K562 (cell line): ENCODE measurements around the gene PRSS53. TPM values are rescaled to one million over a fixed set of nuclear protein-coding genes. Genes with fewer than 3 reads are reported as not detected.

Experiments used
- ATAC-seq: fragments of 200-7000 bp; cut with Tn5 transposase; 3 replicates; pipeline ENCODE4 v1.9.1; 2020; ENCODE audit warnings: moderate library complexity
- BruUV-seq: library from RNA; stranded (reverse); fragments of 400-500 nt; replicated peaks from 2 replicates; lab custom pipeline; 2021; lab: Mats Ljungman, UMichigan
- CTCF ChIA-PET: fragments of 300-600 bp; formaldehyde crosslinking; extraction: SDS; loops from one replicate; lab custom pipeline; 2021; ENCODE audit warnings: low intra/inter-chr PET ratio; lab: Yijun Ruan, JAX
- POLR2A ChIA-PET: fragments of 300-600, 350-650 bp; sonication (Branson Sonifier 250); formaldehyde crosslinking; extraction: SDS; loops from one replicate; lab custom pipeline; 2021; ENCODE audit warnings: antibody characterized with exemption, inconsistent platforms; lab: Yijun Ruan, JAX
- DNase-seq, 4 experiments: peaks; one replicate each; pipeline versions ENCODE4 v3.0.0 to v3.0.0-alpha.2; 2011 to 2018; ENCODE audit warnings: low spot score in 3 of 4, mixed read lengths in 3 of 4; ENCODE audit errors: extremely low read depth in 1 of 4
- FAIRE-seq: peaks from 2 replicates; lab custom pipeline; 2011; peaks lifted over from hg19 to GRCh38; lab: Jason Lieb, UNC
- H2AFZ ChIP-seq: 2 replicates; pipeline ENCODE4 v1.6.0; 2011; ENCODE audit warnings: low read depth, low read length, control low read depth, inconsistent platforms
- H3K27ac ChIP-seq: fragments of 200-600 bp; 3 replicates; pipeline ENCODE4 v1.8.0; 2011; ENCODE audit warnings: low read depth, mild to moderate bottlenecking, control low read depth, inconsistent platforms, low read length, moderate library complexity, mixed read lengths; ENCODE audit errors: extremely low read depth
- H3K27me3 ChIP-seq, 2 experiments: fragments of 300-600 bp in 1 of 2; 2 replicates in 1 of 2; 3 replicates in 1 of 2; pipeline versions ENCODE4 v1.6.0 to v1.8.0; 2011; ENCODE audit warnings: inconsistent platforms in 2 of 2, low read length in 2 of 2, mild to moderate bottlenecking in 1 of 2, mixed read lengths in 1 of 2, moderate library complexity in 1 of 2; ENCODE audit not compliant: control insufficient read depth in 2 of 2, insufficient read depth in 2 of 2
- H3K36me3 ChIP-seq: fragments of 300-600 bp; 3 replicates; pipeline ENCODE4 v1.8.0; 2011; ENCODE audit warnings: mild to moderate bottlenecking, low read length, inconsistent platforms; ENCODE audit not compliant: control insufficient read depth, insufficient read depth
- H3K4me1 ChIP-seq, 2 experiments: fragments of 200-600 bp in 1 of 2; replicated peaks in 1 of 2; 2 replicates in 1 of 2; 3 replicates in 1 of 2; pipeline versions ENCODE4 v1.5.1 to v1.8.0; 2011; ENCODE audit warnings: inconsistent platforms in 2 of 2, low read length in 2 of 2, mild to moderate bottlenecking in 1 of 2, mixed read lengths in 1 of 2, moderate library complexity in 1 of 2; ENCODE audit not compliant: control insufficient read depth in 2 of 2, insufficient read depth in 2 of 2
- H3K4me2 ChIP-seq: 2 replicates; pipeline ENCODE4 v1.6.1; 2011; ENCODE audit warnings: low read length, control low read depth, inconsistent platforms, mixed read lengths; ENCODE audit not compliant: insufficient read depth
- H3K4me3 ChIP-seq: fragments of 200-600 bp; sonication (generic), shearing (Covaris generic); 2 replicates; pipeline ENCODE4 v1.5.1; 2016; ENCODE audit warnings: control low read depth, inconsistent platforms
- H3K79me2 ChIP-seq: fragments of 200-600 bp; 3 replicates; pipeline ENCODE4 v1.8.0; 2011; ENCODE audit warnings: low read length, inconsistent platforms; ENCODE audit not compliant: control insufficient read depth, insufficient read depth
- H3K9ac ChIP-seq, 2 experiments: 2 replicates each; pipeline versions ENCODE4 v1.6.0 to v1.6.1; 2011; ENCODE audit warnings: low read depth in 2 of 2, low read length in 2 of 2, control low read depth in 1 of 2, inconsistent platforms in 1 of 2, mild to moderate bottlenecking in 1 of 2, mixed read lengths in 1 of 2; ENCODE audit not compliant: insufficient read depth in 1 of 2
- H3K9me1 ChIP-seq: one replicate; pipeline ENCODE4 v1.6.0; 2011; ENCODE audit warnings: inconsistent platforms, mild to moderate bottlenecking, low read length, moderate library complexity; ENCODE audit not compliant: control insufficient read depth, insufficient read depth
- H3K9me3 ChIP-seq: replicated peaks from 2 replicates; pipeline ENCODE4 v1.5.1; 2011; ENCODE audit warnings: low read depth, low read length, inconsistent platforms; ENCODE audit not compliant: control insufficient read depth, insufficient read depth
- H4K20me1 ChIP-seq: replicated peaks from 2 replicates; pipeline ENCODE4 v1.6.1; 2011; ENCODE audit warnings: low read length, inconsistent platforms, mixed read lengths; ENCODE audit not compliant: control insufficient read depth, insufficient read depth
- CBFB ChIP-seq: sonication (generic); formaldehyde crosslinking; IDR thresholded peaks from 2 replicates; pipeline ENCODE4 v1.4.0; 2020; ENCODE audit warnings: mild to moderate bottlenecking, missing genetic modification reagents
- ID3 ChIP-seq, 2 experiments: fragments of 250-450 bp in 1 of 2; fragments of 450-650 bp in 1 of 2; sonication (Bioruptor Pico) in 1 of 2; IDR thresholded peaks; 2 replicates each; pipeline versions ENCODE4 v1.6.1 to v1.8.0; 2016 to 2021; ENCODE audit warnings: mild to moderate bottlenecking in 2 of 2, moderate library complexity in 2 of 2, missing compliant biosample characterization in 1 of 2, missing genetic modification characterization in 1 of 2
- NCOA2 ChIP-seq, 2 experiments: fragments of 450-650 bp; IDR thresholded peaks; 2 replicates each; pipeline ENCODE4 v1.6.1; 2018; ENCODE audit warnings: mild to moderate bottlenecking in 2 of 2, moderate library complexity in 1 of 2; ENCODE audit not compliant: partially characterized antibody in 2 of 2
- NFE2 ChIP-seq: IDR thresholded peaks from 2 replicates; pipeline ENCODE4 v1.6.1; 2014; ENCODE audit warnings: antibody characterized with exemption, low read depth
- POLR2A ChIP-seq: fragments of 450-650 bp; conservative IDR thresholded peaks from 2 replicates; pipeline ENCODE4 v1.6.1; 2016
- PRDM10 ChIP-seq: fragments of 450-650 bp; IDR thresholded peaks from 2 replicates; pipeline ENCODE4 v1.6.1; 2018; ENCODE audit not compliant: partially characterized antibody
- RBM25 ChIP-seq: fragments of 200-400 bp; formaldehyde crosslinking; IDR thresholded peaks from 2 replicates; pipeline ENCODE4 v1.6.1; 2018; ENCODE audit warnings: low read length, low read depth, moderate library complexity; ENCODE audit not compliant: severe bottlenecking
- TCF7L2 ChIP-seq: fragments of 150-350 bp; IDR thresholded peaks from 2 replicates; pipeline ENCODE4 v1.6.1; 2016; ENCODE audit warnings: low read depth, mild to moderate bottlenecking, low read length, moderate library complexity
- ZBTB2 ChIP-seq: fragments of 450-650 bp; IDR thresholded peaks from 2 replicates; pipeline ENCODE4 v1.6.1; 2016; ENCODE audit warnings: antibody characterized with exemption
- ZBTB33 ChIP-seq: sonication (generic); formaldehyde crosslinking; IDR thresholded peaks from 2 replicates; pipeline ENCODE4 v1.8.1; 2023; ENCODE audit warnings: mild to moderate bottlenecking, missing genetic modification reagents
- ZNF121 ChIP-seq: sonication (generic); formaldehyde crosslinking; conservative IDR thresholded peaks from 2 replicates; pipeline ENCODE4 v1.8.0; 2022; ENCODE audit warnings: missing genetic modification reagents
- ZNF174 ChIP-seq: fragments of 250-450 bp; sonication (Bioruptor Pico); IDR thresholded peaks from 2 replicates; pipeline ENCODE4 v1.4.0; 2020; ENCODE audit warnings: mild to moderate bottlenecking
- WGBS: fragments of 100-300 bp; shearing (Covaris generic); methylation state at CpG from one replicate; pipeline ENCODE4 v1.1.6; 2016; ENCODE audit warnings: low coverage, mixed read lengths; ENCODE audit not compliant: insufficient coverage; ENCODE audit errors: missing lambda C conversion rate; 5-methylcytosine and 5-hydroxymethylcytosine counted together
- in situ Hi-C: fragments of 300-500 bp; cut with MboI; formaldehyde crosslinking; loops from 4 replicates; pipeline ENCODE4 v1.15.0; 2018; ENCODE audit warnings: inconsistent platforms, mixed read lengths
- intact Hi-C: fragments of 100-400 bp; cut with micrococcal nuclease; formaldehyde crosslinking; loops from 2 replicates; pipeline ENCODE4 v1.14.2; 2022
- polyA plus RNA-seq, 8 experiments: library from polyadenylated mRNA; depleted of rRNA in 4 of 8; stranded (reverse) in 5 of 8; unstranded in 3 of 8; fragments of >200 nt; fragmentation: Nextera tagmentation in 2 of 8; fragmentation: Illumina TruSeq in 1 of 8; extraction: Ambion mirVana in 2 of 8; extraction: Trizol in 1 of 8; gene quantifications; 2 replicates each; pipeline versions ENCODE4 v1.2.1 to v1.2.3, GENCODE V29; 2011 to 2014; ENCODE audit warnings: inconsistent platforms in 1 of 8, missing spikeins in 1 of 8
- total RNA-seq, 7 experiments: library from RNA; depleted of rRNA in 6 of 7; stranded (reverse); fragments of >200 nt in 6 of 7; fragmentation: Illumina TruSeq in 2 of 7; extraction: Trizol in 2 of 7; gene quantifications; 2 replicates each; pipeline versions ENCODE4 v1.2.1 to v1.2.3, GENCODE V29; 2011 to 2021; ENCODE audit warnings: low replicate concordance in 1 of 7

PRSS53 gene
- total and polyA plus RNA-seq, 9 of the 15 experiments (the other 6 are each of a cell fraction or from before 2014, with no cell fraction given), result 0.40 to 1.9 (median 0.78) TPM; not detected in 2

GRCh38 chr16:31113121-31114120 is 24.7 kb upstream of the PRSS53 start:
- CTCF ChIA-PET, result no interaction called here
- in situ Hi-C loops, result no loop called here
- POLR2A ChIA-PET, result interaction anchor here (1.0 to 1.1 kb wide), 4 partner anchors 12 to 128 kb away, joined by 3 to 5 read pairs (median 4); partner anchors contain the start of gene HSD3B7

More at GRCh38 chr16:31113121-31114120, 24.7 kb upstream of the PRSS53 start:
- ATAC-seq, result no peak
- FAIRE-seq, result peak; percentile 52
- Histone ChIP-seq H3K4me3 (no peak overlapping the region), H3K27ac (peak overlapping the region; percentile 1; the same call in 1 of the 3 replicates), H3K36me3 (peaks cover 52% of the 10 kb centered on the region; the same call in 2 of the 3 replicates), H2AFZ (no peak overlapping the region), H4K20me1 (peaks cover 5% of the 10 kb centered on the region), H3K4me1 (peaks cover 0 to 38% of the 10 kb centered on the region in 2 experiments; a peak in 3 of 5 replicates), H3K9me3 (no peaks in the 10 kb centered on the region), H3K27me3 (no peaks in the 10 kb centered on the region), H3K9me1 (no peaks in the 10 kb centered on the region), H3K9ac (peak overlapping the region in 1 of 2 experiments; percentile 6; a peak in 1 of 4 replicates), H3K4me2 (no peak overlapping the region), H3K79me2 (peaks cover 31% of the 10 kb centered on the region)
- BruUV-seq, result no TSS peak
- WGBS, result 66% methylated on average over 5 of the region's 5 CpGs
- intact Hi-C loops, result no loop called here
- TF ChIP-seq RBM25 (peak; percentile 8), ZBTB2 (no peak), ZBTB33 (CRISPR knock-in tag) (0 out of 2 replicates have a peak, but pooled peaks have one; percentile 38), ZNF121 (CRISPR knock-in tag) (peak; percentile 28; the same call in 1 of the 2 replicates), ID3 (CRISPR knock-in tag; IDR thresholded peaks at IDR 0.05) (no peak), ID3 (tag; IDR thresholded peaks at IDR 0.05) (no peak), POLR2A (peak; percentile 3; the same call in 1 of the 2 replicates), CBFB (CRISPR knock-in tag) (no peak), NCOA2 (IDR thresholded peaks at IDR 0.05; ENCODE audit: partially characterized antibody in 2 of 2) (no peak), ZNF174 (CRISPR knock-in tag) (no peak), PRDM10 (peak; percentile 88), NFE2 (0 out of 2 replicates have a peak, but pooled peaks have one; percentile 28), TCF7L2 (peak; percentile 30; the same call in 1 of the 2 replicates)
- no peak for DNase-seq
